GM18867 (cell line): ENCODE data around the gene ROR2.
"Not testable (repeated sequence)": the region's sequence is repeated elsewhere in the genome, so short reads cannot be mapped to it uniquely, and the experiment has no call there.

Source experiments
- ATAC-seq: cut with Tn5 transposase; IDR thresholded peaks from one replicate; pipeline ENCODE4 v1.9.1; 2021; ENCODE audit warnings: mild to moderate bottlenecking, moderate library complexity; ENCODE audit not compliant: unreplicated experiment

ROR2 gene

DNA sequence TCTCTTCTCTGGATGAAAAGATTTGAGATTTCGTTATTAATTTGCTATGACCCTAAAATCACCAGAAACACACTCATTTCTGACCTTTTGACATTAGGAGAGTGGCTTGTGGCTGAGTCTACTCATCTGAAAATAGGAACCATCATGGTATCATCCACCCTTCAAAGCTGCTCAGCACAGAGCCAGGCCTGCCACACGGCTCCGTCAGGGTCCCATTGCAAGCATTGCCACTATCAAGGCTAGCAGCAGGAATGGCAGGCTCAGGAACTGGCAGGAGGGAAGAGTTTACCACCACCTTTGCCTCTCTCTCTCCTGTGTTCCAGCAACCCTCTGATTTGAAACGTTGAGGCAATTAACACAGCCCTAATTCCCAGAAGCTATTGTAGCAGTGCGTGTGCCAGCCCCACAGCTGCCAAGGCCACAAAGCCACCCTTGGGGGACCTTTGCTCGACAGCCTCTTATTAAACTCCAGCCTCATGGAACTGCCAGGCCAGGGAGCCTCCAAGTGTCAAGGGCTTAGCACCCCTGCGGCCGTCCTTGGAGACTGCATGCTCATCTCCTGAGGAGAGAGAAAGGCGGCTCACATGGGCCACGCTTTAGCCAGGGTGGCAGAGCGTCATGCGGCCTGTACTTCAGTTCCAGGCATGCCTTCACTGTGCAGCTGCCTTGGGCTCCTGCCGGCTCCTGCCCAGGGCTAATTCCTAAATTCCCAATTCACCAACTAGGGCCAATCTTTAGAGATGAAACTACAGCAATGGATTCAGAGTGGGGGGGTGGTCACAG is 145.9 kb downstream of the ROR2 start:
- no peak for ATAC-seq

DNA sequence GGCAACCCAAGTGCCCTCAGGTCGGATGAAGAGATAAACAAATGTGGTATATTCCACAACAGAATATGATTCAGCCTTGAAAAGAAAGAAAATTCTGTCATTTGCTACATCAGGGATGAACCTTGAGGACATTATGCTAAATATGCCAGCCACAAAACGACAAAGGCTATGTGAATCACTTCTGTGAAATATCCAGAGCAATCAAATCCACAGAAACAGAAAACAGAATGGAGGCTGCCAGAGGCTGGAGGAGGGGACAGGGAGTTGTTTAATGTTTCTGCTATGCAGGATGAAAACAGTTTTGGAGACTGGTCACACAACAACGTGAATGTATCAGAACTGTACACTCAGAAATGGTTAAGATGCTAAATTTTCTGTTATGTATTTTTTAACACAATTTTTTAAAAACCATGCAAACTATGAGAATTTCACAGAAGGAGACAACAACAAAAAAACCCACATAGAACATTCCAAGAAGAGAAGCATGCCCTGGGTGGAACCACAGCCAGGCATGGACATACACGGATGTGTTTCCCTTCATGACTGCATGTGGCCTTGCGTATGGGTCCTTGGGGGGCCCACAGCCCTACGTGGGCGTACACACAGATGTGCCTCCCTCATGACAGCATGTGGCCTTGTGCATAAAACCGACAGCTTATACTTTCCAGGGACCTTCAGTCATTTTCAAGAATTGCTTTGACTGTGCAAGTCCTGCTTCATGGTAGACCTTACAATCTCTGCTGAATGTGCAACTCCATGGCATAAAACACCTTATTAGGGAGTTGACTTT is 146.7 kb downstream of the ROR2 start:
- no peak for ATAC-seq

DNA sequence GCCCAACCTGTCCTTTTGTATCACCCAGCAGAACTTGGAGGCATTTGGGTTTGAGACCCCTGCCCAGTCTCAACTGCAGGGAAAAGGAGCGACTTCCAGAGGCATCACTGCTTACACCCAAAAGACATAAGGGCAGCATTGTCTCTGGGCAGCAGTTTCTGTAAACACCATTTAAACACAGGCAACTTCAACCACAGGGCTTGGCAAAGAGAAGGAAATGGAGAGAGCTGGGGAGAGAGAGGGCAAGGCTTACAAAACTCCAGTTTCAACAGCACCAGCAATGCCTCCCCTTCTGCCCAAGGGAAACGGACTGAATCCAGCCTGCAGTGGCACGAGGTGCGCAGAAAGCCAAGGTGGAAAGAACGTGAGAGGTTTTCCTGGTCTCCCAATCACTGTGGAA is 147.6 kb downstream of the ROR2 start:
- ATAC-seq = no peak

DNA sequence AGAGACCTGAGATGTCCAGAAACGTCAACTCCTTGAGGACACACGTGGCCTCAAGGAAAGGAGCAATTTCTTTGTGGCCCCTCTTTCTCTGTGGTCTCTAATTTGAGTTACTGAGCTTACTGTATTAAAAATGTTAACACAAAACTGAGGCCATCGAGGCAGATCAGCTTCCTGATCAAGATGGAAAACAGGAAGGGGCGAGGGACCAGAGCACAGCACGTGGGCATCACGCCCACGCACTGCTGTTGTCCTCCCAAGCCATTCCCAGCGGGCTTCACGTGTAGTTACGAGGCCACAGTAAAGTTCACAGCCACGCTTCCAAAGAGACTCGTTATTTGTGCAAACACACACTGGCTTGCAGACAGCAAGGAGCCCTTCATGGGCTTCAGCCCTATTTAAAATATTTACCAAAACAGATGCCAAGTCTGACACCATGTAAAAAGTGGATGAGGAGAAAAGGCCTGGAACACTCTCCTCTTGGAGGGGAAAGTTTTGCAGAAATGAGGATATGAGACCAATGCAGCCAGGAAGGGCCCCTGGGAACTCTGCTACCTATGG is 149.5 kb downstream of the ROR2 start:
- no peak for ATAC-seq

DNA sequence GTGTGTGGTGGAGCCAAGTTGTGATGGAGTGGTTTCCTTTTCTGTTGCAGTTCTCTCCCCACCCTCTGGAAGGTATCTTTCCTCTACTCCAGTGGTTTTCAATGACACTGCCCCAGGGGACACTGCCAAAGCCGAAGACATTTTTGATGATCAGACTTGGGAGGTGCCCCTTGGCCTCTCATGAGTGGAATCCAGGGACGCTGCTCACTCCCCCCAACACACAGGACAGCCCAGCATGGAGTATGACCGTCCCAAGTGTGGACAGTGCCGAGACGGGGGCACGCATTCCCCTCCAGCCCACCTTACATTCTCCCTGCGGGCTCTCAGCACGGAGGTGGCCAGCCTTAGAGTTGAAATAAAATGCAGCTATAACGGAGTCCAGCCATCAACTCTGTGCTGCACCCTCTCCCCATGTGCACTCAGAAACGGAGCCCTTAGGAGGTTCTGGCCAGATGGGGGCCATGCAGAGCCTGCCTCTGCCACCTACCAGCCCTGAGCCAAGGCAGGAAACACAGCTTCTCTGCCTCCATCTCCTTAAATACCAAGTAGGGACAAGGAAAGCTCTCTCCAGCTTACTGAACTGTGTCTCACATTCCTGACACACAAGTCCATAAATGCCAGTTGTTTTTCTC is 150.8 kb downstream of the ROR2 start:
- ATAC-seq = no peak

DNA sequence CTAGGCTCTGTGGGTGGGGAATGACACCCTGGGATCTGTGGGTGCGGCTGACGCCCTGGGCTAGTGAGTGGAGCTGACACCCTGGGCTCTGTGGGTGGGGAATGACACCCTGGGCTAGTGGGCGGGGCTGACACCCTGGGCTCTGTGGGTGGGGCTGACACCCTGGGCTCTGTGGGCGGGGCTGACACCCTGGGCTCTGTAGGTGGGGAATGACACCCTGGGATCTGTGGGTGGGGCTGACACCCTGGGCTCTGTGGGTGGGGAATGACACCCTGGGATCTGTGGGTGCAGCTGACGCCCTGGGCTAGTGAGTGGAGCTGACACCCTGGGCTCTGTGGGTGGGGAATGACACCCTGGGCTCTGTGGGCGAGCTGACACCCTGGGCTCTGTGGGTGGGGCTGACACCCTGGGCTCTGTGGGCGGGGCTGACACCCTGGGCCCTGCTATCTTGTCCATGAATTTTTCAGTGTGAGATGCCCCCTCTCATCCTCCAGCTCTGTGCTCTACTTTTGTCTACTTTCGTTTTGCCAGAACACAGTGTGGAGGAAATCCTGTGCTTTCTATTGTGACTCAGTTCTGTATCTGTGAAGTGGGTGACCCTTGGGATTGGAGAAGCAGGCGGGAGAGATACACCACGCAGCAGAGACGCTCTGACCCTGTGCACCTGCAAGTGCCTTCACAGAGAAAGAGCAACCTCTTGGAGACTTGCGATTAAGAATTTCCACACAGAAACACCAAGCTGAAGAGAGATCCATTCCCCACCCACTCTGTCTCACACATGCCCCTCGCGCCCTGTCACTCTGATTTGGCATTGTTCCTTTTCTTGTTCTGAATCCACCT is 151.5 kb downstream of the ROR2 start:
- ATAC-seq = peak; percentile 45

DNA sequence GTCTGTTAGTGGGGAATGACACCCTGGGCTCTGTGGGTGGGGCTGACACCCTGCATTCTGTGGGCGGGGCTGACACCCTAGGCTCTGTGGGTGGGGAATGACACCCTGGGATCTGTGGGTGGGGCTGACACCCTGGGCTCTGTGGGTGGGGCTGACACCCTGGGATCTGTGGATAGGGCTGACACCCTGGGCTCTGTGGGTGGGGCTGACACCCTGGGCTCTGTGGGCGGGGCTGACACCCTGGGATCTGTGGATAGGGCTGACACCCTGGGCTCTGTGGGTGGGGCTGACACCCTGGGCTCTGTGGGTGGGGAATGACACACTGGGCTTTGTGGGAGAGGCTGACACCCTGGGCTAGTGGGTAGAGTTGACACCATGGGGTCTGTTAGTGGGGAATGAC is 152.5 kb downstream of the ROR2 start:
- ATAC-seq = not testable (repeated sequence)

DNA sequence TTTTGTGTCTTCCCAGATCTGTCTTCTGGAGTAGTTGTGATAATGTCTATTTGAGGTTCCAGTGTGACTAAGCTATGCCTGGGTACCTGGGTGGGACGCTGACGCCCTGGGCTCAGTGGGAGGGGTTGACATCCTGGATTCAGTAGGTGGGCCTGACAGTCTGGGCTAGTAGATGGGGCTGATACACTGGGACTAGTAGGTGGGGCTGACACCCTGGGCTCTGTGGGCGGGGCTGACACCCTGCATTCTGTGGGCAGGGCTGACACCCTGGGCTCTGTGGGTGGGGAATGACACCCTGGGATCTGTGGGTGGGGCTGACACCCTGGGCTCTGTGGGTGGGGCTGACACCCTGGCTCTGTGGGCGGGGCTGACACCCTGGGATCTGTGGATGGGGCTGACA is 153.5 kb downstream of the ROR2 start:
- ATAC-seq = peak; percentile 61

DNA sequence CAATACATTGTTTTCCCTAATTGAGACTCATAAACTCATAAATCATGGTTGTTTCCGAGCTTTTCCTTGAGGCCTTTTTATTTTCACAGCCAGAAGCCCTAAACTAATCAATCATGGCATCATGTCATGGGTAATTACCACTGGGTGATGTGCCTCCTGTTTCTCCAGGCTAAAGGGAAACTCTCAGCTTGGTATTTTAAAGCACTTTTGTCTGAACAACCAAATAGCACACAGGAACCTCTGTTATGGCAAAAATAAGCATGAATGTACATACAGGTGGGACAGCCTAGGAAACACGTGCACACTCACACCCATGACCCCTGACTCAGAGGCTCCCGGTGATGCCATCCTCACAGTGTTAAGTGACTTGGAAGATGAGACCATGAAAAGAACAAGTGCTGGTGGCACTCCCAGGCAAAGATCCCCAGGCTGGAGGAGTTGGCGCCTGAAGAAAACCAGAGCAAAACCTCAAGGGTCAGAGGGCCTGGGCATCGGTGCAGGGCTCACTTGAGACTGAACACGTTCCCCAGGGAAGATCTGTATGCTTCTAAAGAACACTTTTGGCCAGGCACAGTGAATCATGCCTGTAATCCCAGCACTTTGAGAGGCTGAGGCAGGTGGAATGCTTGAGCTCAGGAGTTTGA is 154.3 kb downstream of the ROR2 start:
- ATAC-seq = no peak

DNA sequence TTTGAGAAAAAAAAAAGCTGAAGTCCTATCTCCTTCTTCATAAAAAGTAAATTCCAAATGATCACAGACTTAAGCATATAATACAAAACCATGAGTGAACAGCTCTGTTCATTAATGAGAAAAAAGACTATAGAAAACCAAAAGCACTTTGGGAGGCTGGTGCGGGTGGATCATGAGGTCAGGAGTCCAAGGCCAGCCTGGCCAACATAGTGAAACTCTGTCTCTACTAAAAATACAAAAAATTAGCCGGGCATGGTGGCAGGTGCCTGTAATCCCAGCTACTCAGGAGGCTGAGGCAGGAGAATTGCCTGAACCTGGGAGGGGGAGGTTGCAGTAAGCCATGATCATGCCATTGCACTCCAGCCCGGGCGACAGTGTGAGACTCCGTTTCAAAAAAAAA is 156.7 kb downstream of the ROR2 start:
- not testable (repeated sequence) for ATAC-seq

DNA sequence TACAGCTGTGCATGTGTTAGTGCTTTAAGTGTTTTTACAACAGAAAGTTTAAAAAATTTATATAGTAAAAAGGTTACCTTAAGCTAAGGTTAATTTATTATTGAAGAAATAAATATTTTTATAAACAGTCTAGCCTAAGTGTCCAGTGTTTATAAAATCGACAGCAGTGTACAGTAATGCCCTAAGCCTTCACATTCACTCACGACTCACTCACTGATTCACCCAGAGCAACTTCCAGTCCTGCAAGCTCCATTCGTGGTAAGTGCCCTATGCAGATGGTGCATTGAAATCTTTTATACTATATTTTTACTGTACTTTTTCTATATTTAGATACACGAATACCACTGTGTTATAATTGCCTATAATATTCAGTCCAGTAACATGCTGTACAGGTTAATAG is 159.1 kb downstream of the ROR2 start:
- ATAC-seq = no peak

DNA sequence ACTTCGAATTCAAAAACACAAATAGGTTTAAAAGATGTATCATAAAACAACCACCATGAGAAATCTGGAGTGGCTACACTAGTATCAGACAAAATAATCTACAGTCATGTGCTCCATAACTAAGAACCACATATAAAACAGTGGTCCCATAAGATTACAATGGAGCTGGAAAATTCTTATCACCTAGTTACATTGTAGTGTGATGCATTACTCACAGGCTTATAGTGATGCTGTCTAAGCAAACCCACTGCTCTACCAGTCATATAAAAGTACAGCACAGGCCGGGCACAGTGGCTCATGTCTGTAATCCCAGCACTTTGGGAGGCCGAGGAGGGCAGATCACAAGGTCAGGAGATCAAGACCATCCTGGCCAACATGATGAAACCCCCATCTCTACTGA is 160.1 kb downstream of the ROR2 start:
- ATAC-seq = no peak

DNA sequence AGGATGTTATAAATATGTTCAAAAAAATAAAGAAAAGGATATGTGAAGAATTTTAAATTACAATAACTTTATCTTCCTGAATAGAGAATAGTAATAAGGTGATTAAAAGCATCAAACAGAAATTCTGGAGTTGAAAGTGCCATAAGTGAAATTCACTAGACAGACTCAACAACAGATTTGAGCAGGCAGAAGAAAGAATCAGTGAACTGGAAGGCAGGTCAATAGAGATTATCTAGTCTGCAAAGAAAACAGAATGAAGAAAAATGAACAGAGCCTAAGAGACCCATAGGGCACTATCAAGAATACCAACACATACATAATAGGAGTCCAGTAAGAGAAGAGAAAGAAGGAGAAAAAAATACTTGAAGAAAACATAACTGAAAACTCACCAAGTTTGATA is 162.1 kb downstream of the ROR2 start:
- no peak for ATAC-seq

DNA sequence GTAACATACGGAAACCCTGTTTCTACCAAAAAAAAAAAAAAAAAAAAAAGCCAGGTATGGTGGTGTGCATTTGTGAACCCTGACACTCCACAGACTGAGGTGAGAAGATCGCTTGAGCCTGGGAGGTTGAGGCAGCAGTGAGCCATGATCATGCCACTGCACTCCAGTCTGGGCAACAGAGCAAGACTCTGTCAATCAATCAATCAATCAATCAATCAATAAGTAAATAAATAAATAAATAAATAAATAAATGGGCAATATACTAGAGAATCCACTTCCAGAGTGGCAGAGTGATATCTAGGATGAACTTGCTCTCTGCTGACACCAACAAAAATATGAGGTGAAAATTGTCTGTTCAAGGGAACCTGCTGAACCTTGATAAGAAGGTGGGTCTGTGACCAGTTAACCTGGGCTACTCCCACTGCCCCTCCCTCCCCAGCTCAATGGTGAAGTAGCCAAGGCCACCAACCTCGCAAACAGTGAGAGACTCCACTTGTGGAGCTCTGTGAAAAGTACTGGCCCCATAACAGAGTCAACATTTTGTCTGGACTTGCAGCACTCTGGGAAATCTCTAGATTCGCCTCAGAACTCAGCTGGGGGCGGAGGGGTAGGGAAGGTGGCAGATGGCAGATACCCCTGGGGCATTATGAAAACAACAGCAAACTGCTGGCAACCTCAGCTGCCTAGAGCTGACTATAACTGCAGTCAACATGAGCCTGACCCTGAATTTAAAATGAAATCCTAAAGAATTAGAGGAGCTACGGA is 163.7 kb downstream of the ROR2 start:
- ATAC-seq = no peak

DNA sequence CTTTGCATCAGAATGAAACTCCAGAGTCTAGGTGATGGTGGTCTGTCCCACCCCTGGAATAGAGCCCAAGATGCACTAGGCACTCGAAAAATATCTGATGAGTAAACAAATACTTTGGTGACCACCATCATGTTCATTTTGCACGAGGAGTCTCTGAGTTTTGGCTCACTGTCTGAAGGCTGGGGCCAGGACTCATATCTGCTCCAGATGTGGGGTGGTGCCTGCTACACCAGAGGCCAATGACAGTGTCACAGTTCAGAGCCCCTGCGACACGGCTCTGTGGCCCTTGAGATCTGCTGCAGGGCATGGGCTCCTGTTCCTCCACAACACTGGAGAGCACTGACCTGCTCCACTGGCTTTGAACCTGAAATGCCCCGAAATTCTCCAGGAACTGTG is 164.6 kb downstream of the ROR2 start:
- ATAC-seq = no peak

DNA sequence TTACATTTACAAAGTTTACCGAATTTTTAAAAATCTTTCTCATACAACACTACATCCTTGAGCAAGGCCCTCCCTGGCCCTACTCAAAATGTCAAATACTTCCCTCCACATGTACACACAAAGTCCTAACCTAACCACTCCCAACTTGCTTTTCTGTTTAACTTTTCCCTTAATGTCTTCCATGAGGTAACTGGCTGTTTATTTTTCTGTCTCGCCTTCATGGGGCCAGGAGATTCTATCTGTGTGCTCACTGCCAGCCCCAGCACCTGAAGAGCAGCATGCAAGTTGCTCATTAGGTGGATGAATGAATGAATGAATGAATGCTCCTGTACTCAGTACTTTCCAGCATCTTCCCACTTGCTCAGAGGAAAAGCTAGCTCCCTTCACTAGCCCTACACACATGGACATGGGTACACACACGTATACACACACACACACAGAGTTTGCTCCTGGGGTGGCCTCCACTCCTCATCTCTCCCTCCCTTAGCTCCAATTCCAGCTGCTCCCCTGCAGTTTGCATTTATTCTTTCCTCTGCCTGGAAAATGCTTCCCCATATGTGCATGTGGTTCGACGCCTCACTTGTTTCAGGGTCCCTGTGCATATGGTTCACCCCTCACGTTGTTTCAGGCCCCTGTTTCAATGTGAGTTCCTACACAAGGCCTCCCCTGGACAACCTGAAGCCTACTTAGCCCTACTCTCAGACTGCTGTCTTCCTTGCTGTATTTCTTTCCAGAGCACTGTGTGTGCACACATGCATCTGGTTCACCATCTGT is 165.2 kb downstream of the ROR2 start:
- no peak for ATAC-seq

DNA sequence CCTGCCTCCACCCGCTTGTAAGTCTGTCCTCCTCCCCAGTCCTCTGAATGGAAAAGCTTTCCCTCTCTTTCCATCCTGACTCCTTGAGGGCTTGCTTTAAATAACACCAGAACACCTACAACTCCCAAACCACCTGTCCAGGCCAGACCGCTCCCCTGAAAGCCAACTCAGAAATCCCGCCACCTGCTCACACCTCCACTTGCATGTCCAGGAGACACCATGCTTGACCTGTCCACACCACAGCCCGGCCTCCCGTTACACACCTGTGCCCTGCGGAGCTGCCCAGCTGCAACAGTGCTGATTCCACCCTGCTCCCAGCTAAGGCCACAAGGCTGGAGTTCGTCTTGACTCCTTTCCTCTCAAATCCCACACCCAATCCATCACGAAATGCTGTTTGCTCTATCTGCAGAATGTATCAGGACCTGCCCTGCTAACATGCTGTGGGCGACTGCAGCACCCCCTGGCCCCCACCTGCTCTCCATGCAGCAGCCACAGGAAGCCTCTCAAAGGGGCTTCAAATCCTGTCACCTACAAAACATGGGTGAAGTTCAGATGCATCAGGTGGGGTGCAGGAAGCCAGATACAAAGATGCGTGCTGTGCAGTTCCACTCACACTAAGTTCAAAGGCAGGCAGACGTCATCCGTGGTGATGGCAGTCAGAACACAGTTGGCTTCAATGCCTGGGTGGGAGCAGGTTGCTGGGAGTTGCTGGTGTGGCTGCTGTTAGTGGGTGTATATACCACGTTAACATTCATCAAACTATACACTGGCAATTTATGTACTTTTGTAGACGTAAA is 166.0 kb downstream of the ROR2 start:
- ATAC-seq = no peak

DNA sequence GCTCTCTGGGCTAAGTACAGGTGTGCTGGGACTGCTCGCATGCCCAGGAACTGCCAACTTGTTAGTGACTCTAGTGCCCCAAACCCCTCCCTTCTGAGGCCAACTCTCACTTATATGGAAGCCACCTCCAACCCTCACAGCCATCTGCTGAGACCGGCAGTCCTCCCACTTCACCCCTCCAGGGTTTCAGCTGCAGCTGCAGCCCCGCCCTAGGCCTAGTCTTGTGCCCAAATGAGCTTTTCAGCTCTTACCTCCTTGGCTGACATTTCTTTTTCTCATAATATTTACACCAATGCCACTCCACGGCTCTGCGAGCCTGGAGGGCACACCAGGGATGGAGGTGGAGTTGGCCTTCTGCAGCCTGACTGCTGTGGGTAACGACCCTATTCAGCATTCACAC is 166.6 kb downstream of the ROR2 start:
- ATAC-seq = no peak
